Subcutaneous abdominal adipose tissue (tissue), 5 donors: ENCODE data around the gene ATRN.

Experiments used
- H3K27ac ChIP-seq: one replicate; pipeline ENCODE4 v1.7.0; 2013; ENCODE audit warnings: low read depth, mild to moderate bottlenecking, inconsistent platforms, low read length, moderate library complexity
- H3K27me3 ChIP-seq, 5 donors: one replicate each; pipeline ENCODE4 v1.7.0; 2013; ENCODE audit warnings: low read length in 5 of 5, inconsistent platforms in 1 of 5; ENCODE audit not compliant: control insufficient read depth in 5 of 5, insufficient read depth in 4 of 5
- H3K36me3 ChIP-seq, 5 donors: one replicate each; pipeline ENCODE4 v1.7.0; 2013; ENCODE audit warnings: low read length in 5 of 5; ENCODE audit not compliant: control insufficient read depth in 5 of 5, insufficient read depth in 5 of 5
- H3K4me1 ChIP-seq, 5 donors: one replicate each; pipeline ENCODE4 v1.7.0; 2013; ENCODE audit warnings: low read length in 5 of 5, mild to moderate bottlenecking in 3 of 5, moderate library complexity in 1 of 5; ENCODE audit not compliant: control insufficient read depth in 5 of 5, insufficient read depth in 5 of 5
- H3K4me3 ChIP-seq, 5 donors: one replicate each; pipeline ENCODE4 v1.7.0; 2013; ENCODE audit warnings: low read length in 5 of 5, low read depth in 1 of 5
- H3K9ac ChIP-seq, 5 donors: one replicate each; pipeline ENCODE4 v1.7.0; 2013; ENCODE audit warnings: low read length in 5 of 5, mild to moderate bottlenecking in 4 of 5, moderate library complexity in 3 of 5
- H3K9me3 ChIP-seq, 5 donors: one replicate each; pipeline ENCODE4 v1.7.0; 2013; ENCODE audit warnings: low read length in 5 of 5; ENCODE audit not compliant: control insufficient read depth in 5 of 5
- donor health status: healthy.
- donor health status: healthy.
- donor health status: healthy.
- donor health status: healthy.
- donor health status: healthy.

Gene ATRN

GRCh38 chr20:3647473-3647872 lies 176.7 kb downstream of the ATRN start:
- peaks cover 10 to 81% (median 55%) of the 10 kb centered on the region in 5 donors for H3K36me3 ChIP-seq
- H3K4me1 ChIP-seq = no peaks in the 10 kb centered on the region
- no peaks in the 10 kb centered on the region for H3K27me3 ChIP-seq
- no peaks in the 10 kb centered on the region for H3K9me3 ChIP-seq
- H3K27ac ChIP-seq = no peak overlapping the region
- H3K9ac ChIP-seq = no peak overlapping the region
- H3K4me3 ChIP-seq = no peak overlapping the region

- no peak overlapping the region for H3K4me3 ChIP-seq
- H3K27ac ChIP-seq = no peak overlapping the region
- peaks cover 0 to 6% (median 5%) of the 10 kb centered on the region in 5 donors for H3K9me3 ChIP-seq
- no peak overlapping the region for H3K9ac ChIP-seq
- no peaks in the 10 kb centered on the region for H3K27me3 ChIP-seq
- H3K36me3 ChIP-seq = peaks cover 8 to 67% (median 45%) of the 10 kb centered on the region in 5 donors
- H3K4me1 ChIP-seq = peaks cover 0 to 6% (median 0%) of the 10 kb centered on the region in 5 donors
Observed at GRCh38 chr20:3648951-3649350, 178.1 kb downstream of the ATRN start.

DNA sequence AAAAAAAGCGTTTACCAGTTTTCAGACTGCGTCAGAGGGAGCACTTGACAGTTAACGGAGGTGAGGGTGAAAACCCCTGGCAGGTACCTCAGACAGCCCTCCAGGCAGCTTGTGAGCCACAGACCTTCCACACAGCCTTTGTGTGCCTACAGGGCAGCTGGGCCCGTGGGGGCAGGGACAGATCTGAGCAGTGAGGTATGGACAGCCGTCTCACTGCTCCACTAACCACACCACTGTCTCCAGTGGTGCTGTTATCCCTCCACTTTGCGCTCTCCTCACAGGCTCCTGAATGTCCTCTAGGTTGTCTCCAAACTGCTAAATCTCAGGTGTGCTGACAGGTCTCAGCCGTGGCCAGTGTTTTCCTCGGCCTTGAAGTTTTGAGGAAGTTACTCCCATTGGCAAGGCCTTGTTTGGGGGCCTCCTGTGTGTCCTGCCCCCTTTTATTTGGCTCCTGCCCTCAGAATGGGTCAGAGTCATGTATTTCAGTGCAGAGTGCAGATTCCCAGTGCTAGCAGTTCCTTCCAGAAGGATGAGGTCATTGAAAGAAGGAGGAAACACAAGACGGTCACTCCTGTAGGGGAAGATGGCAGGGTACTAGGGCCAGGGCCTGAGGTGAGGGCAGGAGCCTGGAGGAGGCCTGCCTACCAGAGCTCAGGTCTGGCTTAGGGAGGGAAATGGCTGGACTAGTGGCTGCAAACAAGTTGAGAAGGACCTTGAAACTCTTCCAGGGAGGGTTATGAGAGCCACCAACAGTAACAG lies 180.6 kb downstream of the ATRN start:
- no peak overlapping the region for H3K4me3 ChIP-seq
- peaks cover 0 to 12% (median 5%) of the 10 kb centered on the region in 5 donors for H3K9me3 ChIP-seq
- peaks cover 0 to 6% (median 0%) of the 10 kb centered on the region in 5 donors for H3K4me1 ChIP-seq
- H3K27ac ChIP-seq = no peak overlapping the region
- H3K27me3 ChIP-seq = no peaks in the 10 kb centered on the region
- H3K9ac ChIP-seq = no peak overlapping the region
- H3K36me3 ChIP-seq = peaks cover 8 to 43% (median 22%) of the 10 kb centered on the region in 5 donors

- H3K4me1 ChIP-seq = peaks cover 0 to 6% (median 0%) of the 10 kb centered on the region in 5 donors
- H3K9me3 ChIP-seq = peaks cover 0 to 12% (median 5%) of the 10 kb centered on the region in 5 donors
Observed at GRCh38 chr20:3652221-3652620, 181.4 kb downstream of the ATRN start.

DNA sequence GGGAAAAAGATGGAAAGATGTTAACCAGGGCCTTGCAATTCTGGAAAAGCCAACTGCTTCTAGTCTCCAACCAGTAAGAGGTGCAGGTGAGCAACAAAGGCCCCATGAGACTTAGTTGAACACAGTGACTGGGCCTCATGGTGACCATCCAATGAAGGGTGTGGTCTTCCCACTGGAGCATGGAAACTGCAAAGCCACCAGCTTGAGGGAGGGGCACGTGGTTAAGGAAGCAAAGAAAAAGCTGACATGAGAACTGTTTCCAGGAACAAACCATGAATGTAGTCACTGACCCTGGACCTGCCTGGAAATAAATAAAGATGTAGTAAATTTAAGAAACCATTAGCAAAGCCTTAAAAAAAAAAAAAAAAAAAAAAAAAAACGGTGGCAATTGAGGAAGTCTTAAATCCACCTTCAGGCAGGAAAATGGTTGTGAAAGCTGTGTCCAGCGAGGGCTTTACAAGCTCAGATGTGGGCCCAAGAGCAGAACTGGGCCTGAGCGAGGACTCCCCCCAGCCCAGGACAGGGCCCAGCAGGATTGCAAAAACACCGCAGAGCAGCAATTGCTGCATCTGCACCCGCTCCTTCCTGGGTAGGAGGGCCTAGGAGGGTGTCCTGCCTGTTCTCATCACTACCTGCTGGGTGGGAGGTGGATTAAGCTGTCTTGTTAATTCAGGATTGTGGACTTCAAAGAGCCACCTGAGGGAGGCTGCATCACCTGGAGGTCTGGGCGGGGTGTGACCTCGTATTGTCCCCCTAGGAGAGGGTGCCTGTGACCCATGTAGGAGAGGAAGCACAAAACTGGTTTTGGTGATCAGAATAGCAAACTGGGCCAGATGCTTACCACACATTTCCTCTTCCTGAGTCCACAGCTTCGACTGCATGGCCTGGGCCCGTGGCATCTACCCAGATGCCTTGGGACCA lies 182.1 kb downstream of the ATRN start:
- Histone ChIP-seq H3K9ac (no peak overlapping the region), H3K4me3 (no peak overlapping the region), H3K27ac (no peak overlapping the region), H3K4me1 (peaks cover 0 to 6% (median 0%) of the 10 kb centered on the region in 5 donors), H3K9me3 (peaks cover 0 to 12% (median 5%) of the 10 kb centered on the region in 5 donors), H3K36me3 (peaks cover 0 to 27% (median 16%) of the 10 kb centered on the region in 5 donors), H3K27me3 (peaks cover 0 to under 1% (median 0%) of the 10 kb centered on the region in 5 donors)

More at GRCh38 chr20:3652221-3652620, 181.4 kb downstream of the ATRN start:
- H3K9ac ChIP-seq = no peak overlapping the region
- H3K36me3 ChIP-seq = peaks cover 4 to 34% (median 16%) of the 10 kb centered on the region in 5 donors
- no peak overlapping the region for H3K4me3 ChIP-seq
- no peaks in the 10 kb centered on the region for H3K27me3 ChIP-seq
- H3K27ac ChIP-seq = no peak overlapping the region

- peaks cover 0 to 8% (median 1%) of the 10 kb centered on the region in 5 donors for H3K27me3 ChIP-seq
- no peak overlapping the region for H3K27ac ChIP-seq
- H3K4me3 ChIP-seq = no peak overlapping the region
- H3K9me3 ChIP-seq = peaks cover 0 to 12% (median 5%) of the 10 kb centered on the region in 5 donors
- no peak overlapping the region for H3K9ac ChIP-seq
- H3K4me1 ChIP-seq = peaks cover 0 to 6% (median 0%) of the 10 kb centered on the region in 5 donors
- H3K36me3 ChIP-seq = peaks cover 0 to 18% (median 9%) of the 10 kb centered on the region in 5 donors
Observed at GRCh38 chr20:3653921-3654320, 183.1 kb downstream of the ATRN start.

DNA sequence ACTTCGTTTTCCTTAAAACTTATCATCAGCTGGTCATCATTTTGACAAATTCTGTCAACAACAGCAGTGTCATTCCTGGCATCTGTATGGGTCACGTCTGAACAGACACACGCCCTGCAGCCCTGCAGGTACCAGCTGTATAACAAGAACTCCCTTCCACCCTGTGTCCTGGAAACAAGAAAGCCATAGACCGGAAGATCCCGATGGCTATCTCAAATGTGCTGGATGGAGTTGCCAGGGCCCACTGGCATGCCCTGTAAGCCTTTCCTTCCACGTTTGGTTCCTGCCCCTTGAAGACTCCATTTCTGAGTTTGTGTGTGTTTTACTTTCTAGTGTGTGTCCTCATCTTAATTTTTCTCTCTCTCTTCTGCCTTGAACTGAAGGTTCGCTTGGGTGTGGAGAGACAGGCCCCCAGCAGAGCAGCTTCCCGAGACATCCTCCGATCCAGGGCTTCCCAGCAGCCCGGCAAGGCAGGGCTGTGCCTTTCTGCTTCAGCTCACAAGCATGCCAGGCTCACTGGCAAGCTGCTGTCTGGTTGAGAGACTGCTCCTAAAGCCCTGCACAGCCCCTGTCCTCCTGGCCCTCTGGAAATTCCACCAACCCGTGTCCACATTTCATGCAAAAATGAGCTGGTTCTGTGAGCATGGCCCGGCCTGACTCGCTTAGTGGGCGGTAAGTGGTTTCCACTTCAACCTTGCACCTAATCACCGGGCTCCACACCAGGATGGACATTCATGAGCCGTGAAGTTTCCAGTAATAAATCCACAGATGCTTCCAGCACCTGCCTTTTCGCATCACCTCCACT lies 183.7 kb downstream of the ATRN start:
- Histone ChIP-seq H3K9me3 (peaks cover 0 to 12% (median 5%) of the 10 kb centered on the region in 5 donors), H3K27ac (no peak overlapping the region), H3K36me3 (peaks cover 0 to 12% (median 7%) of the 10 kb centered on the region in 5 donors)

GRCh38 chr20:3655131-3655405 lies 184.2 kb downstream of the ATRN start:
- H3K36me3 ChIP-seq = peaks cover 0 to 7% (median 5%) of the 10 kb centered on the region in 5 donors
- H3K4me3 ChIP-seq = no peak overlapping the region
- H3K4me1 ChIP-seq = peaks cover 0 to 10% (median 0%) of the 10 kb centered on the region in 5 donors
- peaks cover 6 to 19% (median 12%) of the 10 kb centered on the region in 5 donors for H3K27me3 ChIP-seq
- H3K9me3 ChIP-seq = peaks cover 0 to 12% (median 5%) of the 10 kb centered on the region in 5 donors
- no peak overlapping the region for H3K9ac ChIP-seq
- H3K27ac ChIP-seq = no peak overlapping the region

More for the DNA sequence above, 183.7 kb downstream of the ATRN start:
- H3K9ac ChIP-seq = no peak overlapping the region
- H3K4me3 ChIP-seq = no peak overlapping the region
- H3K4me1 ChIP-seq = peaks cover 0 to 6% (median 0%) of the 10 kb centered on the region in 5 donors
- H3K27me3 ChIP-seq = peaks cover 1 to 14% (median 7%) of the 10 kb centered on the region in 5 donors

- H3K36me3 ChIP-seq = no peaks in the 10 kb centered on the region
Observed at GRCh38 chr20:3658019-3658715, 187.3 kb downstream of the ATRN start.

More at GRCh38 chr20:3658019-3658715, 187.3 kb downstream of the ATRN start:
- peaks cover 0 to 18% (median 0%) of the 10 kb centered on the region in 5 donors for H3K4me1 ChIP-seq
- H3K27me3 ChIP-seq = peaks cover 25 to 38% (median 33%) of the 10 kb centered on the region in 5 donors
- no peak overlapping the region for H3K9ac ChIP-seq
- H3K4me3 ChIP-seq = no peak overlapping the region
- H3K9me3 ChIP-seq = peaks cover 0 to 11% (median 5%) of the 10 kb centered on the region in 5 donors
- no peak overlapping the region for H3K27ac ChIP-seq
